Stimulated activated CD8-positive, alpha-beta memory T cell treated with anti-CD3 and anti-CD28 coated beads, Interleukin-15, amount 100 ng/mL, for 4 hours (primary cell): ENCODE measurements around the gene ASTN2.

Source experiments
- DNase-seq, 2 donors: peaks; one replicate each; pipeline ENCODE4 v3.0.0-alpha.2; 2020; ENCODE audit warnings: low read depth in 2 of 2

The ASTN2 gene

DNA sequence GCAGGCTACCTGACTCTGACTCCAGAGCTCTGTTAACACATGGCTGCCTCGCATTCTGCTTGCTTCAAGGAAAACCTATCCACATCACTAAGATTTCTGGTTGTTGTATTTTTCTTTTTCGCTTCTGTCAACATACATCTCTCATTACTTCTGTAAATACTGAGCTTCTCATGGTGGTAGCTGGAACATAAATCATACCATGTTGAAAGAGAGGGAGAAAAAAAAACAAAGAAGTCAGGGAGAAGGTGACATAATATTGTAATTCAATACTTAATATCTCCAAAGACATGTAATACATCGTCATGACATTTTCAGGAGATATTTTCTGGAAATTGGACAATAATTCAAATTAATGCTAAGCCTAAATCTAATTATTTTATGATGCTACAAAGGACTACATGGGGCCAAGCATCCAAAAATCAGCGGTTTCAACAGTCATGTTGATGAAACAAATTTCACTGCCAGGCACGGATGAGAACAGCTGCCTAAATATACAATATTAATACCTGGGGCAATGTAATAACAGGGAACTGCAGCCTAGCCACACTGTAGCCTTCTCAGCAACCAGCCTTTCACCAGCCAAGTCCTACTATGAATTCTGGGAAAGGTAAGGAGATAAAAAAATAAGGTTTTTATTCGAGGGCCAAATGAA lies 395.8 kb downstream of the ASTN2 start:
- no peak for DNase-seq

DNA sequence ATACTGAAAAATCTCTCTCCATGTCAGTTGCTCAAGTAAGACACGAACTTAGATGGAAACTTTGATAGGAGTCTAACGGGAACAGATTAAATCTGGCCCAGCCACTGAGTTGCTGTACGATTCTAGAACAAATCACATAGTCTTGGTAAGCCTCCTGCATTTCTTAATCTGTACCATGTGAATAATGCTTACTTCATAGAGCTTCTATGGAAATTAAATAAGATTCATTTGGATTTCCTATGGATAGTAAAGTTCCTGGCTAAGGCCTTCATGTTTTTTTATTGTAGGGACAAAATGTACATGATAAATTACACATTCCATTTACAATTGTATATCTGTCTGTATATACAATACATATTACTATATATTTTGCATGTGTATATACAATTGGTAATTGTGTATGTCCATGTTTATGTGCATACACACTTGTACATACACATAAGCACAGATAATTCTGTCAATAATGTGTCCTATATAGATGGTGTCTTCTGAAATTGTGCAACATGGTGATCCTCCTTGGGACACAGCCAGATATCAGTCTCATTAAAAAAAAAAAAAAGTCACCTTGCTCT lies 397.4 kb downstream of the ASTN2 start:
- DNase-seq, result no peak

DNA sequence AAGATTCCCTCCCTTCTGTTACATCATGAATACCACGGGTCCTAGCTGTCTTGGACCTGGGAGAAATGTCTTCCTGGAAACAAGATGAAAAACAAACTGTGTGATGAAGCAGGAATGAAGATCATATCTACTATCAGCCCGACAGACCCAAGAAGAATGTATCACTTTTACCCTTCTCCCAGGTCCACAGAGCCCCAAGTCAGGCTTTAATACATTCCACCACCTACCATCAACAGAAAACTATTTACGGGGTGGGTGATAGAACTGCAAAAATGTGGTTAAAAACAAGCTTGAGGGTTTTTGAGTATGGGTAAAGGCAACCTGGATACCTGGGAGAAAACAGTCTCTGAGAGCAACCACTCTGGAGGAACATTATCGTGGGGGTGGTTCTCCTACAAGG lies 400.8 kb downstream of the ASTN2 start:
- DNase-seq, result no peak

DNA sequence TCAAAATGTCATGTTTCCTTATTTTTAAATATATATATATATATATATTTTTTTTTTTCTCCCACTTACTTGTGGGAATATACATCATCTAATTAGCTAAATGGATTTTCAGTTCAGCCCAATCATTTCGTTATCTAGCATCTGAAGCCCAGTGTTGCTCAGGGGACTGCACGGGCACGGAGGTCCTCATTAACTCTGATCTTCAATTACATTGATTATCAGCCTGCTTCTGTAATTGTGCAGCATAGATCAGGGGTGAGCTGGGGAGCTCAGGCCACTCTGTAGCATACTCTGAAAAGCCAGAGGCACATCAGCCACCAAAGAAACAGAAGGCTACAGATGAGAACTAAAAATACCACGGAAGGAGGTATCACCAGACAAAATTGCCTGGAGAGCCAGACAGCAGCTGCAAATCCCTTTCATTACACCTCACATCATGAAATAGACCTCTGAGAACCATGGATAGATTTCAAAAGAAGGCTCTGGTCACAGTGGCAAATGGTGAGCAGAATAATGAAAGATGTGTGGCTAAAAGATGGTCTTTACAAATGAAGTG lies 401.3 kb downstream of the ASTN2 start:
- no peak for DNase-seq

DNA sequence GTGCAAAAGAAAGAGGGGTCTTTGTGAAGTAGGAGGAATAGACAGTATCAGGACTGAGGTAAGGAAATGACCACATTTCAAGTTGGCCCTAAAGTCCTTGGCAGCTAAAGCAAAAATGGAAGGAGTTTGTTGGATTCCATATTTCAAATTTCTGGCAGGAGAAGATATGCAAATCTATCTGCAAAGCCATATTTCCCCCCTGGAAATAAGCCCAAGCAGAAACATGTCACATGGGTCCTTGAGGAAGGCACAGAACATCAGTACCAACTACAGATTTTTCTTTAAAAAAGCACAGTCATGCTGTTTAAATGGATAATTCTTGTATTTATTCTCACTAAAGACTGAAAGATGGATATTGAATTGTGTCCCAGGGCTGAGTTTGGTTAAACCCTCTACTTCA lies 404.8 kb downstream of the ASTN2 start:
- no peak for DNase-seq

DNA sequence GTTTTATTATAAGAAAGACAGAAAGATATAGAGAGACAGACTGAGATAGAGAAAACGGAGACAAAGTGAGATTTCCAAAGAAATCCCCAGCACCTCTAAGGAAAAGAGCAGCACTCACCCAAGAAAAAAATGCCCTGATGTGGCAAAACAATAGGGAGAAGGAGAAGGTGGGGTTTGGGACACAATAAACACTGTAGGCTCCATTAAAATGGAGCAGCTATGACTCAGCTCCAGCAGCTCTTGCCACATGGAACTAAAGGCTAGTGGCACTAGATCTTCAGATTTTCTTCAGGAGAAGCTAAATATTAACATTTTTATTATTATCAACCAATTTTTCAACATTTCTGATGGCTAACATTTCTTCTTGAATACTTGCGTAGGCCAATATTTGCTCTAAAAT lies 406.0 kb downstream of the ASTN2 start:
- DNase-seq, result no peak

- DNase-seq, result no peak
Measured at GRCh38 chr9:117008461-117008860, 406.4 kb downstream of the ASTN2 start.

- DNase-seq, result no peak
Measured at GRCh38 chr9:117002686-117003085, 412.2 kb downstream of the ASTN2 start.

GRCh38 chr9:117000834-117001233 lies 414.0 kb downstream of the ASTN2 start:
- DNase-seq, result no peak

GRCh38 chr9:117000196-117000723 lies 414.6 kb downstream of the ASTN2 start:
- DNase-seq, result no peak

GRCh38 chr9:116998305-116998704 lies 416.6 kb downstream of the ASTN2 start:
- no peak for DNase-seq

DNA sequence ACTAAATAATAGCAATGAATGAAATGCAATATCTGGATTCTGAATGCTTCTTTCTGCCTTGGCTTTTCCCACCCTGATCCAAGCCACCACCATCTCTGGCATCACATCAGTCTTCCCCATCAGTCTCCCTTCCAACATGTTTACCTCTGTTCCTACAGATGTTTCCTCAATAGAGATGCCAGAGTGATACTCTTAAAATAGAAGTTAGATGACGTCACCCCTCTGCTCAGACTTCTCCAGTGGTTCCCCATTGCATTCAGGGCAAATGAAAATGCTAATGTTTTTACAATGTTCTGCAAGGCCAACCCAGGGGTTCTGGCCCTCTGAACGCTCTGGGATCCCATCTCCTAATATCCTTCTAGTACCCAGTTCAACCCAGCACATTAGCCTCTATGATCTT lies 422.0 kb downstream of the ASTN2 start:
- no peak for DNase-seq

GRCh38 chr9:116991051-116991450 lies 423.8 kb downstream of the ASTN2 start:
- DNase-seq, result no peak

GRCh38 chr9:116990592-116990991 lies 424.3 kb downstream of the ASTN2 start:
- DNase-seq, result no peak

- no peak for DNase-seq
Measured at GRCh38 chr9:116987721-116988485, 427.0 kb downstream of the ASTN2 start.

GRCh38 chr9:116986015-116986414 lies 428.8 kb downstream of the ASTN2 start:
- DNase-seq, result no peak

DNA sequence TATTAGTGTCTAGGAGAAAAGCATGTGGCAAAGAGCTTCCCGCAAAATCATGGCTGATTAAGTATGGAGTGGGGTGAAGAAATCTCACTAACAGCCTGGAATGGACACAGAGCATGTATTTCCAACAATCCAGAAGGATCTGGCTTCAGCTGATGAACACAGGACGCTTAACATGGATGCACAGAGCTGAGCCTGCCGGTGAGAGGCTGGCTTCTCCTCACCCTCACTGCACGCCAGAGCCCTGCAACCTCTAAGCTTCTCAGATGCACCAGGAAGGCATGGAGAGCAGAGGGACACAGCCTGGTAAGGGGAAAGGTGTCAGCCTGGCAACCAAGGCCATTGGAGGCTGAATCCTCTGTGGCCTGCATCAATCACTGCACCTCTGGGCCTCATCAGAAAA lies 429.3 kb downstream of the ASTN2 start:
- no peak for DNase-seq

- no peak for DNase-seq
Measured at GRCh38 chr9:116984111-116984510, 430.7 kb downstream of the ASTN2 start.

DNA sequence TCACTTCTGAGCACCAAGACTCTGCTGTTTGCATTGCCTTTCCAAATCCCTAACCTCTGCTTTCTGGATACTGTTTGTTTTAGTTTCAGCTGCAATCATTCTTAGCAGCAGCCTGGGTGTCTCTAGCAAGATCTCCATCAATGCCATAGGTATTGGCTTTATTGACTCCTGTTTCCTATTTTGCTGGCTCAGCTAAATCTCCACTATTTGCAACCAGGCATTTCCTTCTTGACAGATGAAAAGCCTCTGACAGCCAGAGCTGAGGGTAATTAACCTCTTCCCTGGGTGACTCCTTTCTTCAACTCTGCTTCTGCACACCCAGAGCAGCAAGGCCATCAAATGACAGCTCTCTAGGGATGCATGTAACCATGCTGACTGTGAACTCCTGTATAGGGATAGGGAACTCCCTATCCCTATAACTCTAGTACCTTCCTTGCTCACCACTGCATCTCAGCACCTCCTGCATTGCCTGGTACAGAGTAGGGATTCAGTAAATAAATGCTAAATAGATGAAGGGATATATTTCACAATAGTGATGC lies 434.2 kb downstream of the ASTN2 start:
- DNase-seq, result no peak

- DNase-seq, result no peak
Measured at GRCh38 chr9:116979456-116979855, 435.4 kb downstream of the ASTN2 start.

DNA sequence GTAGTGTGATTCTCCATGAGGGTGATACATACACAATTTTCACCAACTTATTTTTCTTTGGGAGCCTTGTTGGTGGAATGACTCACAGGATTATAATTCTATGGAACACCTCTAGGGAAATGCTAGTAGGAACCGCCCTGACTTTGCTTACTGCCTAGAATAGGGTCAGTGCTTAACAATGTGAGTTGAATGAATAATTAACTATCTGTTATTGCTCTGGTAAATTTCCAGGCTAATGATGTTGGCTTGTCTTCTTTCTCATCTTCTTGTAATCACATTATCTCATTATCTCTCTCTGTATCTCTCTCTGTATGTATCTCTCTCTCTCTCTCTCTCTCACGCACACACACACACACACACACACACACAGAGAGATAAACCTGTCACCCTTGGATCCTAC lies 436.7 kb downstream of the ASTN2 start:
- DNase-seq, result no peak

- DNase-seq, result no peak
Measured at GRCh38 chr9:116975126-116975525, 439.7 kb downstream of the ASTN2 start.
